Smooth muscle cell (in vitro differentiated cells): ENCODE measurements around the gene NIPAL1. TPM values are rescaled to one million over a fixed set of nuclear protein-coding genes. Genes with fewer than 3 reads are reported as not detected.
A peak's percentile ranks its signal among the peaks of the same experiment; 100 is the strongest.

ENCODE experiments used
- DNase-seq: peaks from one replicate; lab custom pipeline; 2025; ENCODE audit not compliant: unreplicated experiment; lab: John Stamatoyannopoulos, UW
- H2AFZ ChIP-seq: fragments of 200-600 bp; sonication (generic); 2 replicates; pipeline ENCODE4 v1.6.0; 2016; ENCODE audit warnings: antibody characterized with exemption, low read depth, mild to moderate bottlenecking
- H3F3A ChIP-seq: fragments of 200-600 bp; sonication (generic); 2 replicates; pipeline ENCODE4 v1.6.0; 2017; ENCODE audit warnings: antibody characterized with exemption, low read depth
- H3K27ac ChIP-seq: fragments of 200-600 bp; sonication (generic); 2 replicates; pipeline ENCODE4 v1.5.1; 2016; ENCODE audit warnings: low read depth, mild to moderate bottlenecking
- H3K27me3 ChIP-seq: fragments of 200-600 bp; sonication (generic); 2 replicates; pipeline ENCODE4 v1.6.1; 2016; ENCODE audit warnings: low read depth, mild to moderate bottlenecking
- H3K36me3 ChIP-seq: fragments of 200-600 bp; sonication (generic); 2 replicates; pipeline ENCODE4 v1.5.1; 2016; ENCODE audit warnings: low read depth
- H3K4me1 ChIP-seq: fragments of 200-600 bp; sonication (generic); 2 replicates; pipeline ENCODE4 v1.5.1; 2016; ENCODE audit warnings: low read depth
- H3K4me2 ChIP-seq: fragments of 200-600 bp; sonication (generic); 2 replicates; pipeline ENCODE4 v1.6.0; 2016; ENCODE audit warnings: mild to moderate bottlenecking
- H3K4me3 ChIP-seq: fragments of 200-600 bp; sonication (generic); 2 replicates; pipeline ENCODE4 v1.5.1; 2016; ENCODE audit warnings: mild to moderate bottlenecking
- H3K79me2 ChIP-seq: fragments of 200-600 bp; sonication (generic); 2 replicates; pipeline ENCODE4 v1.6.0; 2016; ENCODE audit warnings: low read depth, mild to moderate bottlenecking
- H3K9ac ChIP-seq: fragments of 200-600 bp; sonication (generic); 2 replicates; pipeline ENCODE4 v1.6.0; 2016; ENCODE audit warnings: low read depth
- H3K9me3 ChIP-seq: fragments of 200-600 bp; sonication (generic); replicated peaks from 2 replicates; pipeline ENCODE4 v1.5.1; 2016; ENCODE audit warnings: low read depth
- H4K20me1 ChIP-seq: fragments of 200-600 bp; sonication (generic); 2 replicates; pipeline ENCODE4 v1.6.0; 2016; ENCODE audit warnings: low read depth
- WGBS: methylation state at CpG from one replicate; pipeline ENCODE4 v1.1.7; 2016; ENCODE audit warnings: low lambda C conversion rate; 5-methylcytosine and 5-hydroxymethylcytosine counted together
- polyA plus RNA-seq: library from polyadenylated mRNA; unstranded; fragments of >200 nt; fragmentation: Nextera tagmentation; extraction: Ambion mirVana; gene quantifications from 2 replicates; pipeline ENCODE4 v1.2.1, GENCODE V29; 2016
- total RNA-seq: library from RNA; depleted of rRNA; stranded (reverse); fragments of >200 nt; gene quantifications from 2 replicates; pipeline ENCODE4 v1.2.3, GENCODE V29; 2014
- TF ChIP-seq, protein P1 (sequence below): fragments of 200-600 bp; sonication (generic); IDR thresholded peaks from 2 replicates; pipeline ENCODE4 v1.5.1; 2017; ENCODE audit warnings: borderline replicate concordance, mild to moderate bottlenecking, antibody characterized with exemption; ENCODE audit not compliant: insufficient read depth, poor library complexity, severe bottlenecking

NIPAL1 gene
- total and polyA plus RNA-seq, 2 experiments from 2014 or later = 1.0 to 4.1 TPM

DNA sequence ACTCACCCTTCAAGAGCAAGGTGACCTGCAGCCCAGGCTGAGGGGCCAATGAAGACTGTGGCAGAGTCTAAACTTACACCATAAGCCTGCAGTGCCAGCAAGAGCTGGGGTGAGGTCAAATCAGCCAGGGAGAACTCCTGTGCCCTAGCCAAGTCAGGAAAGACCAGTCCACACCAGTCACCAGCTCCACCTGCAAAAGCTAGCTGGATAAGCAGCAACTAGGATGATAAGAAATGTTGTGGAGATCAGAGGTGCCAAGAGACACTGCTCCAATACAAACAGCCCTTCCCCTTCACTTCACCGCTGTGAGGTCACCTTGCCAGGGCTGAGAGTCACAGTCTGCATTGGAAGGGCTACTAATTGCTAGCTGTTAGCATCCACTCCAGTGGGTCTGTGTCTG lies 31.3 kb downstream of the NIPAL1 start:
- Histone ChIP-seq H3K27me3 (no peaks in the 10 kb centered on the region), H3K79me2 (no peaks in the 10 kb centered on the region), H3K9me3 (no peaks in the 10 kb centered on the region), H4K20me1 (no peaks in the 10 kb centered on the region), H3K9ac (no peak overlapping the region), H3K4me2 (no peak overlapping the region), H3K4me1 (no peaks in the 10 kb centered on the region), H2AFZ (no peak overlapping the region), H3K36me3 (no peaks in the 10 kb centered on the region), H3K4me3 (no peak overlapping the region), H3K27ac (no peak overlapping the region), H3F3A (no peaks in the 10 kb centered on the region)
- TF ChIP-seq, protein P1, sequence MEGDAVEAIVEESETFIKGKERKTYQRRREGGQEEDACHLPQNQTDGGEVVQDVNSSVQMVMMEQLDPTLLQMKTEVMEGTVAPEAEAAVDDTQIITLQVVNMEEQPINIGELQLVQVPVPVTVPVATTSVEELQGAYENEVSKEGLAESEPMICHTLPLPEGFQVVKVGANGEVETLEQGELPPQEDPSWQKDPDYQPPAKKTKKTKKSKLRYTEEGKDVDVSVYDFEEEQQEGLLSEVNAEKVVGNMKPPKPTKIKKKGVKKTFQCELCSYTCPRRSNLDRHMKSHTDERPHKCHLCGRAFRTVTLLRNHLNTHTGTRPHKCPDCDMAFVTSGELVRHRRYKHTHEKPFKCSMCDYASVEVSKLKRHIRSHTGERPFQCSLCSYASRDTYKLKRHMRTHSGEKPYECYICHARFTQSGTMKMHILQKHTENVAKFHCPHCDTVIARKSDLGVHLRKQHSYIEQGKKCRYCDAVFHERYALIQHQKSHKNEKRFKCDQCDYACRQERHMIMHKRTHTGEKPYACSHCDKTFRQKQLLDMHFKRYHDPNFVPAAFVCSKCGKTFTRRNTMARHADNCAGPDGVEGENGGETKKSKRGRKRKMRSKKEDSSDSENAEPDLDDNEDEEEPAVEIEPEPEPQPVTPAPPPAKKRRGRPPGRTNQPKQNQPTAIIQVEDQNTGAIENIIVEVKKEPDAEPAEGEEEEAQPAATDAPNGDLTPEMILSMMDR = no peak
- no peak for DNase-seq
- 100% methylated on average over 1 of the region's 1 CpG for WGBS

DNA sequence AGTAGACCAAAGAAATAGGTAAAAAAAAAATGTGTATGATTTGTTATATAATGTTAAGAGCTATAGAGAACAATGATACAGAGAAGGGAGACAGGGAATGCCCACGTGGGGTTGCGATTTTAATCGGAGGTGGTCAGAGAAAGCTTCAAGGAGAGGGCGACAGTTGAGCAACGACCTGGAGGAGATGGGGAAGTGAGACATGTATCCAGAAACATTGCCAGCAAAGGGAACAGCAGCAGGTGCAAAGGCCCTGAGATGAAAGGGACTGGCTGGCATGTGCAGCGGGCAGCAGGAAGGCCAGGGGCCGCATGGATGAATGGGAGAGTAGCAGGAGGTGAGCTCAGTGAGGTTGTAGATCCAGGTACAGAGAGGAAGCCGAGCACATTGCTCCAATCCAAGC lies 32.9 kb downstream of the NIPAL1 start:
- 96% methylated on average over 8 of the region's 8 CpGs for WGBS
- no peaks in the 10 kb centered on the region for H3K4me1 ChIP-seq
- no peak overlapping the region for H3K4me2 ChIP-seq
- TF ChIP-seq, protein P1 = no peak
- no peaks in the 10 kb centered on the region for H3F3A ChIP-seq
- no peak overlapping the region for H3K27ac ChIP-seq
- no peak overlapping the region for H3K4me3 ChIP-seq
- no peaks in the 10 kb centered on the region for H4K20me1 ChIP-seq
- no peaks in the 10 kb centered on the region for H3K79me2 ChIP-seq
- no peak overlapping the region for H2AFZ ChIP-seq
- no peaks in the 10 kb centered on the region for H3K27me3 ChIP-seq
- no peak overlapping the region for H3K9ac ChIP-seq
- no peaks in the 10 kb centered on the region for H3K36me3 ChIP-seq
- no peak for DNase-seq
- no peaks in the 10 kb centered on the region for H3K9me3 ChIP-seq

DNA sequence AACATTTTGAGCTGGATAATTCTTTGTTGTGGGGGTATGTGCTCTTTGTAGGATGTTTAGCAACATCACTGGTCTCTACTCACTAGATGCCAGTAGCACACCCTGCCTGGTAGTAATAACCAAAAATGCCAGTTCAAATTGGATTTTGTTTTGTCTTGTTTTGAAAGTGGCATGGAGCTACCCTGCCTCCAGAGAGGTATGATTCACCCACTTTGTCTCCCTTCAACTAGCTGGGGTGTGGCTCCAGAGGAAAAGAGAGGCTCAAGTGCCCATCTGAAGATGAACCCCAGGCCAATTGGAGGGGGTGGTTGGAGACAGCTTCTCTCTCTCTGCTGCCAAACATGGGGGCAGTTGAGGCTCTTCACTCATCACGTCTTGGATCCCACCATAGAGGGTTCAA lies 34.5 kb downstream of the NIPAL1 start:
- H3K4me2 ChIP-seq = no peak overlapping the region
- no peaks in the 10 kb centered on the region for H3K4me1 ChIP-seq
- no peak overlapping the region for H3K27ac ChIP-seq
- no peak for DNase-seq
- H3K79me2 ChIP-seq = no peaks in the 10 kb centered on the region
- no peak overlapping the region for H3K9ac ChIP-seq
- no peak overlapping the region for H3K4me3 ChIP-seq
- TF ChIP-seq, protein P1 = no peak
- 100% methylated on average over 1 of the region's 1 CpG for WGBS
- no peaks in the 10 kb centered on the region for H3K9me3 ChIP-seq
- no peaks in the 10 kb centered on the region for H3F3A ChIP-seq
- H4K20me1 ChIP-seq = no peaks in the 10 kb centered on the region
- H2AFZ ChIP-seq = no peak overlapping the region
- no peaks in the 10 kb centered on the region for H3K27me3 ChIP-seq
- no peaks in the 10 kb centered on the region for H3K36me3 ChIP-seq

DNA sequence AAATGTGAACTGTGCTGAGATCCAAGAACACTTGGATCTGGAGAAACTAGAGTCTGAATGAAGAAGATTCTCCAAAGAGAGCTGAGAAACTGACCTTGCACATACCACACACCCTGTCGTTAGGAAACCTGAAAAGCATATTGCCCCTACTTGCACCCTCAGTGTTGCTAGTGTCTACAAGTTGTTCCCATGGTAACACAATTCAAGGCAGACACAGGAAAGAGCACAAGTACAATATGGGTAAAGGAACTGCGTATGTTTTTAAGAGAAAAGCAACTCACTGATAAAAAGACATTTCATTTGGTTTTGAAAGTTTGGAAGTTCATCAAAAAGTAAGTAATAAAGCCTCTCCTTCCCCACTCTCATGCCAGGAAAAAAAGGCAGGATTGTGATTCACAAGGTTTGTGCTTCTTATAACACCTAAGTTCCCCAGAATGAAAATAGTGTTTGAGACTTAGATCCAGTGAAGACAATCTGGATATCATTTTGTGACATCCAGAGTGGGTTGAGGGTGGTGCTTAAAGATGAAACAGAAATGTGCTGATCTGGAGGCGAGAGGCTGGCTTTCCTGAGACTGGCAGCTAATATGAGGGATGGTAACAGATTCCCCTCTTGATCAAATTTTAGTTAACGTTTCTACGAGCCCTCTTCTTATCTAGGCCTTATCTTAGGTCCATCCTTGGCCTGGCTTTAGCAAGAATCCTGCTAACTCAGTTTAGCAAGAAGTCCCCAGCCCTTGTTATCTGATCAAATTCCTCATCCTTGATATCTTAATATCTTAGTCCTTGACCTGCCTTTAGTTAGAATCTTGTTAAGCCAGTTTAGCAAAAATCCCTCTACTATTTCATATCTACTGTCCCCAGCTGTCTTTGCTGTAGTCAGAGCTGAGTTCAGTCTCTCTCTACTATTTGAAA lies 42.3 kb downstream of the NIPAL1 start:
- Histone ChIP-seq H3K9me3 (no peaks in the 10 kb centered on the region), H3K27ac (no peak overlapping the region), H3F3A (no peaks in the 10 kb centered on the region), H3K9ac (no peak overlapping the region), H3K4me1 (no peaks in the 10 kb centered on the region), H4K20me1 (no peaks in the 10 kb centered on the region), H3K27me3 (no peaks in the 10 kb centered on the region), H2AFZ (peak overlapping the region; percentile 91), H3K4me2 (no peak overlapping the region), H3K36me3 (no peaks in the 10 kb centered on the region), H3K79me2 (no peaks in the 10 kb centered on the region), H3K4me3 (no peak overlapping the region)
- TF ChIP-seq, protein P1 = no peak
- DNase-seq = no peak
- 72% methylated on average over 5 of the region's 5 CpGs for WGBS
